ENCODE data around the gene ASPSCR1.

DNA sequence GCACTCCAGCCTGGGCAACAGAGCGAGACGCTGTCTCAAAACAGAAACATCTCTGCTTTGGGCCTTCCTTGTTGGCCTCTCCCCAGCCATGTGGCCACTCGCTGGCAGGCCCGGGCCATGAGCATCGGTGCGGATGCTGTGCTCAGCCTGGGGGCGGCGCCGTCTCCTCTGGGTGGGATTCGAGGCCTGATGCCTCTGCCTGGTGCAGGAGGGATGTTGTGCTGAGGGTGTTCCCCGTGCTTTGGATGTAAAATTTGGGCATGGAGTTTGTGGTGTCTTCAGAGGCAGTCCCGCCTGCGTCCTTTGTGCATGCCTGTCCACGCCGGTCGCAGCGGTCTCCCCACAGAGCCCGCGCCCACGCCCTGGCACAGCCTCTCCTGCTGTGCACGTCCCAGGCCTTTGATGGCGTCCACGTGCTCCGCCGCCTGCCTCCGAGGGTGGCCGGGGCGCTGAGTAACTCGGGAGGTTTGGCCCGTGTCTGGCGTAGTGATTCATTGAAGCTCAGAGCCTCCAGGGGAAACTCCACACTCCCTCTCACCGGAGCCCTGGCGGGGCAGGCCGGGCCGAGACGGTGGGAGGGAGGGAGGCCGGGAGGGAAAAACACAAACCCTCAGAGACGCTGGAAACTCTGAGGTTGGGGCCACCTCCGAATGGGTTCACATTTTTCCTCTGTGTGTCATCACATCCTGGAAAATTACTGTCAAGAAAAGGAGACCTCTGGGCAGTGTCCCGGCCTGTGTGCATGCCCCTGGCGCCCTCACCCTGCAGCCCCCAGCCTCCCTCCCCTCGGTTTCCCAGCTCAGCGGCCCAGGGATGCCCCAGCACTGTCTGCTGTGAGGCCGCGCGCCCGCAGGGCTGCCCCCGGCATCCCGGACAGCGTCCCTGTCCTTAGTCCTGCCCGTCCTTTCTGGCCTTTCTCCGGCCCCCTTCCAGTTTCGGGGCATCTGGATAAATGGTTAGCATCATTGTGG is 26.3 kb downstream of the ASPSCR1 start:
- no peak for TF ChIP-seq GATA3 (IDR thresholded peaks at IDR 0.05; ENCODE audit: low read depth, low read length)
- no peak for TF ChIP-seq GATA2 (IDR thresholded peaks at IDR 0.05; ENCODE audit: low read depth, low read length)
